SK-N-SH treated with all-trans-retinoic acid at 6 μM for 48 hours (cell line): Measurements from ENCODE around the gene ANKRD55.
"Not testable (repeated sequence)": the region's sequence is repeated elsewhere in the genome, so short reads cannot be mapped to it uniquely, and the experiment has no call there.

ENCODE experiments used
- ATAC-seq: fragments of 200-7000 bp; cut with Tn5 transposase; 3 replicates; pipeline ENCODE4 v1.9.1; 2020; ENCODE audit warnings: mild to moderate bottlenecking, moderate library complexity
- ARNTL ChIP-seq: fragments of 450-650 bp; formaldehyde crosslinking; IDR thresholded peaks from 2 replicates; pipeline ENCODE4 v1.5.0; 2020; ENCODE audit warnings: low read depth, mild to moderate bottlenecking, moderate library complexity, borderline replicate concordance
- BACH2 ChIP-seq: fragments of 250-450 bp; sonication (Bioruptor Pico); IDR thresholded peaks from 2 replicates; pipeline ENCODE4 v1.9.0; 2021; ENCODE audit warnings: mild to moderate bottlenecking, borderline replicate concordance
- CREB5 ChIP-seq: fragments of 250-450 bp; sonication (Bioruptor Pico); IDR thresholded peaks from 2 replicates; pipeline ENCODE4 v1.5.1; 2020; ENCODE audit warnings: low read depth, mild to moderate bottlenecking, moderate library complexity
- CSDC2 ChIP-seq: fragments of 250-450 bp; sonication (Bioruptor Pico); IDR thresholded peaks from 2 replicates; pipeline ENCODE4 v1.5.0; 2020; ENCODE audit warnings: mild to moderate bottlenecking, moderate library complexity
- ESRRG ChIP-seq: fragments of 250-450 bp; sonication (Bioruptor Pico); IDR thresholded peaks from 2 replicates; pipeline ENCODE4 v1.6.1; 2021; ENCODE audit warnings: mild to moderate bottlenecking
- GLIS3 ChIP-seq: fragments of 250-450 bp; sonication (Bioruptor Pico); IDR thresholded peaks from 2 replicates; pipeline ENCODE4 v1.5.0; 2020; ENCODE audit warnings: mild to moderate bottlenecking, moderate library complexity
- ISL1 ChIP-seq: fragments of 250-450 bp; sonication (Bioruptor Pico); IDR thresholded peaks from 2 replicates; pipeline ENCODE4 v2.1.2; 2022; ENCODE audit warnings: mild to moderate bottlenecking, moderate library complexity
- OSR1 ChIP-seq: fragments of 250-450 bp; sonication (Bioruptor Pico); IDR thresholded peaks from 2 replicates; pipeline ENCODE4 v1.8.0; 2022; ENCODE audit warnings: moderate library complexity, mild to moderate bottlenecking, inconsistent platforms
- POU6F1 ChIP-seq: fragments of 250-450 bp; sonication (Bioruptor Pico); IDR thresholded peaks from 2 replicates; pipeline ENCODE4 v1.8.0; 2021; ENCODE audit warnings: low read depth, mild to moderate bottlenecking, moderate library complexity, borderline replicate concordance
- PPARA ChIP-seq: fragments of 250-450 bp; sonication (Bioruptor Pico); IDR thresholded peaks from 2 replicates; pipeline ENCODE4 v1.5.0; 2020; ENCODE audit warnings: mild to moderate bottlenecking, borderline replicate concordance
- RARB ChIP-seq: fragments of 250-450 bp; sonication (Bioruptor Pico); IDR thresholded peaks from 2 replicates; pipeline ENCODE4 v1.8.0; 2021; ENCODE audit warnings: mild to moderate bottlenecking, moderate library complexity
- SNAI2 ChIP-seq: fragments of 250-450 bp; sonication (Bioruptor Pico); IDR thresholded peaks from 2 replicates; pipeline ENCODE4 v1.5.0; 2020; ENCODE audit warnings: mild to moderate bottlenecking, moderate library complexity
- TCF4 ChIP-seq: fragments of 250-450 bp; sonication (Bioruptor Pico); IDR thresholded peaks from 2 replicates; pipeline ENCODE4 v1.8.0; 2021; ENCODE audit warnings: mild to moderate bottlenecking, moderate library complexity, borderline replicate concordance
- TOX ChIP-seq: fragments of 250-450 bp; sonication (Bioruptor Pico); IDR thresholded peaks from 2 replicates; pipeline ENCODE4 v1.8.0; 2021; ENCODE audit warnings: mild to moderate bottlenecking, moderate library complexity, borderline replicate concordance
- ZC3H10 ChIP-seq: fragments of 250-450 bp; sonication (Bioruptor Pico); IDR thresholded peaks from 2 replicates; pipeline ENCODE4 v1.5.1; 2021; ENCODE audit warnings: mild to moderate bottlenecking, moderate library complexity
- ZFP3 ChIP-seq: fragments of 250-450 bp; sonication (Bioruptor Pico); IDR thresholded peaks from 2 replicates; pipeline ENCODE4 v1.5.0; 2020; ENCODE audit warnings: mild to moderate bottlenecking, moderate library complexity
- ZFP30 ChIP-seq: fragments of 450-650 bp; formaldehyde crosslinking; IDR thresholded peaks from 2 replicates; pipeline ENCODE4 v1.5.0; 2022; ENCODE audit warnings: mild to moderate bottlenecking, moderate library complexity
- ZNF565 ChIP-seq: fragments of 450-650 bp; formaldehyde crosslinking; conservative IDR thresholded peaks from 2 replicates; pipeline ENCODE4 v1.5.0; 2020; ENCODE audit warnings: low read depth, mild to moderate bottlenecking, moderate library complexity
- ZNF70 ChIP-seq: fragments of 450-650 bp; formaldehyde crosslinking; IDR thresholded peaks from 2 replicates; pipeline ENCODE4 v1.5.0; 2020; ENCODE audit warnings: mild to moderate bottlenecking, moderate library complexity
- ZNF8 ChIP-seq: fragments of 450-650 bp; formaldehyde crosslinking; IDR thresholded peaks from 2 replicates; pipeline ENCODE4 v1.5.0; 2020; ENCODE audit warnings: mild to moderate bottlenecking, moderate library complexity
- TF ChIP-seq, protein P1 (sequence below): fragments of 250-450 bp; sonication (Bioruptor Pico); IDR thresholded peaks from 2 replicates; pipeline ENCODE4 v1.5.0; 2020; ENCODE audit warnings: mild to moderate bottlenecking, moderate library complexity
- TF ChIP-seq, protein P2 (sequence below): fragments of 250-450 bp; sonication (Bioruptor Pico); IDR thresholded peaks from 2 replicates; pipeline ENCODE4 v1.5.1; 2021; ENCODE audit warnings: mild to moderate bottlenecking, moderate library complexity

ANKRD55 gene

GRCh38 chr5:56244627-56245026, 11.5 kb upstream of the ANKRD55 start:
- ATAC-seq: no peak
- TF ChIP-seq TCF4 (CRISPR knock-in tag) (no peak), SNAI2 (CRISPR knock-in tag) (no peak)

GRCh38 chr5:56242271-56242670, 9.1 kb upstream of the ANKRD55 start:
- not testable (repeated sequence) for ATAC-seq

GRCh38 chr5:56232538-56232937, 592 bp downstream of the ANKRD55 start:
- TF ChIP-seq OSR1 (CRISPR knock-in tag) (no peak), PPARA (CRISPR knock-in tag) (no peak), CSDC2 (no peak), TCF4 (CRISPR knock-in tag) (no peak), ZFP3 (CRISPR knock-in tag) (no peak), GLIS3 (CRISPR knock-in tag) (no peak), SNAI2 (CRISPR knock-in tag) (no peak), ZNF8 (CRISPR knock-in tag) (no peak), TOX (CRISPR knock-in tag) (no peak), ZNF565 (CRISPR knock-in tag) (no peak), BACH2 (no peak), ZC3H10 (CRISPR knock-in tag) (no peak), ARNTL (CRISPR knock-in tag) (no peak)
- TF ChIP-seq, all 23 proteins: peak for 0
- no peak for ATAC-seq

DNA sequence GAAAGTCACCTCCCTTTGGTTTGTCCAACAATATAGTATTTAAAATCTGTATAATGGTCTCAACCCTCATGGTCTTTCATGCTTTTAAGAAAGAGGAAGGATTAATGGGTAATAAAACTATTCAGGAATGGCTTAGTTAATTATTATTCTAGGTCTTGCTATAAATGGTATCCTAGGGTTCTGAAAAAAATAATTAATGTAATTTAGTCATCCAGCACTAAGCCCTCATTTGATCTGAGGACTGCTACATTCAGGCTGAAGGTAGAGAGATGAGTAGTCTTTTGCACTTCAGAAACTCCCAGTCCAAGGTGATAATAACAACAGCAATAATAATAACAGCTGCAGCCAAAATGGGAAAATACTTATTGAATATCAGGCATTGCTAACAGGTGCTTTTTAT, 2.6 kb downstream of the ANKRD55 start:
- TF ChIP-seq CREB5 (CRISPR knock-in tag): no peak
- TF ChIP-seq BACH2: no peak
- no peak for TF ChIP-seq ESRRG (CRISPR knock-in tag)
- TF ChIP-seq ZC3H10 (CRISPR knock-in tag): no peak
- TF ChIP-seq, protein P1, sequence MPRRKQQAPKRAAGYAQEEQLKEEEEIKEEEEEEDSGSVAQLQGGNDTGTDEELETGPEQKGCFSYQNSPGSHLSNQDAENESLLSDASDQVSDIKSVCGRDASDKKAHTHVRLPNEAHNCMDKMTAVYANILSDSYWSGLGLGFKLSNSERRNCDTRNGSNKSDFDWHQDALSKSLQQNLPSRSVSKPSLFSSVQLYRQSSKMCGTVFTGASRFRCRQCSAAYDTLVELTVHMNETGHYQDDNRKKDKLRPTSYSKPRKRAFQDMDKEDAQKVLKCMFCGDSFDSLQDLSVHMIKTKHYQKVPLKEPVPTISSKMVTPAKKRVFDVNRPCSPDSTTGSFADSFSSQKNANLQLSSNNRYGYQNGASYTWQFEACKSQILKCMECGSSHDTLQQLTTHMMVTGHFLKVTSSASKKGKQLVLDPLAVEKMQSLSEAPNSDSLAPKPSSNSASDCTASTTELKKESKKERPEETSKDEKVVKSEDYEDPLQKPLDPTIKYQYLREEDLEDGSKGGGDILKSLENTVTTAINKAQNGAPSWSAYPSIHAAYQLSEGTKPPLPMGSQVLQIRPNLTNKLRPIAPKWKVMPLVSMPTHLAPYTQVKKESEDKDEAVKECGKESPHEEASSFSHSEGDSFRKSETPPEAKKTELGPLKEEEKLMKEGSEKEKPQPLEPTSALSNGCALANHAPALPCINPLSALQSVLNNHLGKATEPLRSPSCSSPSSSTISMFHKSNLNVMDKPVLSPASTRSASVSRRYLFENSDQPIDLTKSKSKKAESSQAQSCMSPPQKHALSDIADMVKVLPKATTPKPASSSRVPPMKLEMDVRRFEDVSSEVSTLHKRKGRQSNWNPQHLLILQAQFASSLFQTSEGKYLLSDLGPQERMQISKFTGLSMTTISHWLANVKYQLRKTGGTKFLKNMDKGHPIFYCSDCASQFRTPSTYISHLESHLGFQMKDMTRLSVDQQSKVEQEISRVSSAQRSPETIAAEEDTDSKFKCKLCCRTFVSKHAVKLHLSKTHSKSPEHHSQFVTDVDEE (CRISPR knock-in tag): no peak
- TF ChIP-seq ZNF565 (CRISPR knock-in tag): no peak
- TF ChIP-seq, protein P2, sequence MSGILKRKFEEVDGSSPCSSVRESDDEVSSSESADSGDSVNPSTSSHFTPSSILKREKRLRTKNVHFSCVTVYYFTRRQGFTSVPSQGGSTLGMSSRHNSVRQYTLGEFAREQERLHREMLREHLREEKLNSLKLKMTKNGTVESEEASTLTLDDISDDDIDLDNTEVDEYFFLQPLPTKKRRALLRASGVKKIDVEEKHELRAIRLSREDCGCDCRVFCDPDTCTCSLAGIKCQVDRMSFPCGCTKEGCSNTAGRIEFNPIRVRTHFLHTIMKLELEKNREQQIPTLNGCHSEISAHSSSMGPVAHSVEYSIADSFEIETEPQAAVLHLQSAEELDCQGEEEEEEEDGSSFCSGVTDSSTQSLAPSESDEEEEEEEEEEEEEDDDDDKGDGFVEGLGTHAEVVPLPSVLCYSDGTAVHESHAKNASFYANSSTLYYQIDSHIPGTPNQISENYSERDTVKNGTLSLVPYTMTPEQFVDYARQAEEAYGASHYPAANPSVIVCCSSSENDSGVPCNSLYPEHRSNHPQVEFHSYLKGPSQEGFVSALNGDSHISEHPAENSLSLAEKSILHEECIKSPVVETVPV: no peak
- no peak for TF ChIP-seq ZNF70
- no peak for TF ChIP-seq TOX (CRISPR knock-in tag)
- TF ChIP-seq RARB (CRISPR knock-in tag): no peak
- TF ChIP-seq ARNTL (CRISPR knock-in tag): no peak
- no peak for TF ChIP-seq ZNF8 (CRISPR knock-in tag)
- TF ChIP-seq SNAI2 (CRISPR knock-in tag): no peak
- no peak for TF ChIP-seq POU6F1 (CRISPR knock-in tag)
- no peak for TF ChIP-seq CSDC2
- TF ChIP-seq TCF4 (CRISPR knock-in tag): no peak
- TF ChIP-seq ZFP30 (CRISPR knock-in tag): no peak
- TF ChIP-seq ISL1: no peak
- no peak for ATAC-seq
